ENCODE measurements around the gene STAB1.

The STAB1 gene

DNA sequence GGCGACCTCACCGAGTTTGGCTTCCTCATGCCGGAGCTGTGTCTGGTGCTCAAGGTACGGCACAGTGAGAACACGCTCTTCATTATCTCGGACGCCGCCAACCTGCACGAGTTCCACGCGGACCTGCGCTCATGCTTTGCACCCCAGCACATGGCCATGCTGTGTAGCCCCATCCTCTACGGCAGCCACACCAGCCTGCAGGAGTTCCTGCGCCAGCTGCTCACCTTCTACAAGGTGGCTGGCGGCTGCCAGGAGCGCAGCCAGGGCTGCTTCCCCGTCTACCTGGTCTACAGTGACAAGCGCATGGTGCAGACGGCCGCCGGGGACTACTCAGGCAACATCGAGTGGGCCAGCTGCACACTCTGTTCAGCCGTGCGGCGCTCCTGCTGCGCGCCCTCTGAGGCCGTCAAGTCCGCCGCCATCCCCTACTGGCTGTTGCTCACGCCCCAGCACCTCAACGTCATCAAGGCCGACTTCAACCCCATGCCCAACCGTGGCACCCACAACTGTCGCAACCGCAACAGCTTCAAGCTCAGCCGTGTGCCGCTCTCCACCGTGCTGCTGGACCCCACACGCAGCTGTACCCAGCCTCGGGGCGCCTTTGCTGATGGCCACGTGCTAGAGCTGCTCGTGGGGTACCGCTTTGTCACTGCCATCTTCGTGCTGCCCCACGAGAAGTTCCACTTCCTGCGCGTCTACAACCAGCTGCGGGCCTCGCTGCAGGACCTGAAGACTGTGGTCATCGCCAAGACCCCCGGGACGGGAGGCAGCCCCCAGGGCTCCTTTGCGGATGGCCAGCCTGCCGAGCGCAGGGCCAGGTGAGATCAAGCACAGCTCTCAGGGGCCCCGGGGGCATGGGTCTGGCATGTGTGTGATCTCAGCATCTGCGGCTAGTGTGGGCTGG, 7.1 kb upstream of the STAB1 start:
- DNase-seq = no peak

DNA sequence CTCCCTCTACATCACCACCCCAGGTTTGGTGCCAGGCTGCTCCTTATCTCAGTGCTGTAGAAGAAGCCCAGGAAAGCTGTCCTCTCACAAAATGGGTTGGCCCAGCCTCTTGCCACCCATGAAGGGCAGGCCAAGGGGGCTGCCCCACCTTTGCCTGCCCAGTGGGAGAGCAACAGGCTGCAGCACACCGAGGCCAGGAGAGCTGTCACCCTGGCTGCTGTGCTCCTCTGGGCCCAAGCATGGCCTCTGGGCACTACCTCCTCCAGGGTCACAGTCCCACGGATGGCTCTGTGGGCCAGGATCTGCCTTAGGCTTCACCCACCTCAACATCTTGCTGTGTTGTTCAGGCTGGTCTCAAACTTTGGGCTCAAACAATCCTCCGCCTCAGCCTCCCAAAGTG, 6.4 kb upstream of the STAB1 start:
- no peak for DNase-seq

- DNase-seq = no peak
These were observed 5.7 kb upstream of the STAB1 start for GRCh38 chr3:52489453-52489852.

DNA sequence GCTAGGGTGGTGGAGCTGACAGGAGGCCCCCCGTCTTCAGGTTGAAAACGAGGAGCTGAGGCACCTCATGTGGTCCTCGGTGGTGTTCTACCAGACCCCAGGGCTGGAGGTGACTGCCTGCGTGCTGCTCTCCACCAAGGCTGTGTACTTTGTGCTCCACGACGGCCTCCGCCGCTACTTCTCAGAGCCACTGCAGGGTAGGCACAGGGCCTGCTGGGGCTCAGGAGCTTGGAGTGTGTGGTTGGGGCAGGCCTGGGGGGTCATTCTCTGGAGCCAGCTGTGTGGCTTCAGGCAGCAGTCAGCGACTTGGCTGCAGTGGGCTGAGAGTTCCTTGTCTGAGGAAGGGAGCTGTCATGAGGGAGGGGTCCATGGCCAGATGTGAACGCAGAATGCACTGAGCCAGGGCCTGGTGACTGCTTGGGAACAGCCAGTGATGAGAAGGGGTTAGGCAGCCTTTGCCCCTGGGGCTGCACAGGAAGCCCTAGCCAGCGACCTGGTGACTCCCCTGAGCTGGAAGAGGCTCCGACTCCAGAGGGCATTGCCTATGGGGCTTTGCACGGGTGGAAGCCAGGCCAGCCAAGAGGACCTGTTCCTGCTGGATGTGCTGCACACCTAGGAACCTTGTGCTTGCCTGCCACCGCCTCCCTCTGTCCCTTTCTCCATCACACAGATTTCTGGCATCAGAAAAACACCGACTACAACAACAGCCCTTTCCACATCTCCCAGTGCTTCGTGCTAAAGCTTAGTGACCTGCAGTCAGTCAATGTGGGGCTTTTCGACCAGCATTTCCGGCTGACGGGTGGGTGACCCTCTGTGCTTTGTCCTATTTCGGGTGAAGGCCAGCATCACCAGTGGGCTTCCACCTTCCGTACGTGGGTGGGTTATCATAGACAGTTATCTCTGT, 4.9 kb upstream of the STAB1 start:
- no peak for DNase-seq

DNA sequence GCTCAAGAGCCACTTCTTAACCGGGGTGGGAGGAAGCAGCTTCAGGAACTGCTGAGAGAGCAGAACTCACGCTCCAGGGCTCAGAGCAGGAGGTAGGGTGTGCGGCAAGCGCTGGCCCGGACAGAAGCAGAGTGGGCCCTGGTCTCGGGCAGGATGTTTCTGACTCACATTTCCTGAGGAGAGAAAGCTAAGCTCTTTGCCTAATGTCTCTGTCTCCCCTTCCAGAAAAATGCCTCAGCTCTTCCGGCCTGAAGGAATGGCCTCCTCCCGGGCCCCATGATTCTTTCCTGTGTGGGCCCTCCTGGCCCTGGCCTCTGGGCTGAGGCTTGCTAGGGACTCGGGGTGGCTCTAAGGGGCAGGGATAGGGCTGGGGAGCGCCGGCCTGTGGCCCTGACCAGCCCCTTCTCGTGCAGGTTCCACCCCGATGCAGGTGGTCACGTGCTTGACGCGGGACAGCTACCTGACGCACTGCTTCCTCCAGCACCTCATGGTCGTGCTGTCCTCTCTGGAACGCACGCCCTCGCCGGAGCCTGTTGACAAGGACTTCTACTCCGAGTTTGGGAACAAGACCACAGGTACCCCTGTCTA, 4.1 kb upstream of the STAB1 start:
- no peak for DNase-seq

DNA sequence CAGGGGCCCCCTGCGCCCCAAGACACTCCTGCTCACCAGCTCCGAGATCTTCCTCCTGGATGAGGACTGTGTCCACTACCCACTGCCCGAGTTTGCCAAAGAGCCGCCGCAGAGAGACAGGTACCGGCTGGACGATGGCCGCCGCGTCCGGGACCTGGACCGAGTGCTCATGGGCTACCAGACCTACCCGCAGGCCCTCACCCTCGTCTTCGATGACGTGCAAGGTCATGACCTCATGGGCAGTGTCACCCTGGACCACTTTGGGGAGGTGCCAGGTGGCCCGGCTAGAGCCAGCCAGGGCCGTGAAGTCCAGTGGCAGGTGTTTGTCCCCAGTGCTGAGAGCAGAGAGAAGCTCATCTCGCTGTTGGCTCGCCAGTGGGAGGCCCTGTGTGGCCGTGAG, 3.1 kb upstream of the STAB1 start:
- no peak for DNase-seq

GRCh38 chr3:52493232-52494017, 1.7 kb upstream of the STAB1 start:
- no peak for DNase-seq

- DNase-seq = no peak
These were observed 693 bp upstream of the STAB1 start for GRCh38 chr3:52494445-52494844.

DNA sequence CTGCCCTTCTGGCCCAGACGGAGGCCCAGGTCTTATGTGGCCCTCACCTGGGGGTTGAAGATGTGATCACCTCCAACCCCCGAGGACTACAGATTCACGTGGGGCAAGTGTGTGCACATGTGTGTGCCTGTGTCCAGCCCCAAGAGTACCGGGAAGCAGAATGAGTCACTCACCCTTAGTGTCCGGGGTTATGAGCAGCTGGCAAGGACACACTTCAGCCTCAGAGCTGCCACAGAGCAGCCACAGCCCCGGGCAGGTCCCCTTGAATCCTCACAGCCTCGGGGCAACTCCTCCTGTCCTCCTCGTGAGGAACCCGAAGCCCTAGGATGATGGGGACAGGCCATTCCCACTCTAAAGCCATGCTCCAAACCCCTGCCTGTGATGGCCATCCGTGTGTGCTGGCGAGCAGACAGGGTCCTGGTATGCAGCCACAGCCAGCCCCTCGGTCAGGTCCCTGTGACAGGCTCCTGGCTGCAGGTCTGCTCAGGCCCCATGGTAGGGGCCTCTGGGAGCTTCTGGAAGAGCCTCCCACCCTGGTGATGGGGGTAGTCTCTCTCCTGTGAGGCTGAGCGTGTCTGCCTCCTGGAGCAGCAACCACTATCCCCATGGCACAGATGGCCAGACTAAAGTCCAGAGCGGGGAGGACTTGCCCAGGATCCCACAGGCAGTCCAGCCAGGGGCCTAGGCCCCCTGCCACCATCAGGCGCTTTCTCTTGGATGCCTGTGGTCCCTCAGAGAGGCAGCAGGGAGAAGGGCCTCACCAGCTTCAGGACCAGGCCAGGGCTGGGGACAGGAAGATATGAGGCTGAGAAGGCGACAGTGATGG, 852 bp downstream of the STAB1 start:
- no peak for DNase-seq

DNA sequence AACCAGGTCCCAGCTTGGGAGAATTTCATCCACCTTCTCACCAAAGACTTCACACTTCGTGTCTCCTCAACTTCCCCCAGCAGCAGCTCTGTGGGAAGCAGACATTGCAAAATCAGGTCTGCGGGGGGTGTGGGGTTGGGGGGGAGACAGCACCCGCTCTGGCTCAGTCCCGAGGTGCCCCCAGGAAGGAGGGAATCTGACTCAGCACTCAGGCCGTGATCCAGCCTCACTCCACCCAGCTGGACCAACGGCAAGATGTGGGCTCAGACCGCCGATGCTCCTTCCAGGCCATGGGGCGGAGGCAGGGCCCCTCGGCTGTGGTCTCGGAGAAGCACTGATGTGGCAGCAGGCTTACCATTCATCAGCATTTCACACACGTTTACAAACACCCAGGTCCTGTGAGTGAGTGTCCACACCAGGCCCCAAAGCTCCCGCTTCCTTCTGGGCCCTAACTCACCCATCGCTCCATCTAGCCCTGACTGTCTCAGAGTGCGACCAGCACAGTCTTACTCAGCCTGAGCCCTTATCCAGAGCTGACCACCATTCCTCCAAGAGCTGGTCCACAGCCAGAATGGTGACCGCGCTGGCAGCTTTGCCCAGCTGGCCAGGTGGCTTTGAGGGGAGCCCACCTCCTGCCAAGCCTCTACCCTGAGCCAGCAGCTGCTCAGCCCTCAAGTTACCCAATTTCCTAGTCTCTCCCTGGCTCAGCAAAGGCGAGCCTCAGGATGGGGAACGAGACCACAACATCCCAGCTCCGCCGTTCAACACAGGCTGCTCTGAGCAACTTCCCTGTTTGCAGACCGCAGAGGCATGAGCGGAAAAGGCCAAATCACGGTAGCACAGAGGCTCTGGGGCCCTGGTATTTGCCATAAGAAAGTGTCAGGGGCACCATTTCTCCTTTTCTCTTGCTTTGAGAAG, 3.3 kb downstream of the STAB1 start:
- no peak for DNase-seq

- no peak for DNase-seq
These were observed 5.9 kb downstream of the STAB1 start for GRCh38 chr3:52501046-52501445.

GRCh38 chr3:52502001-52502400, 6.9 kb downstream of the STAB1 start:
- no peak for DNase-seq

GRCh38 chr3:52502808-52503350, 7.7 kb downstream of the STAB1 start:
- DNase-seq = no peak

DNA sequence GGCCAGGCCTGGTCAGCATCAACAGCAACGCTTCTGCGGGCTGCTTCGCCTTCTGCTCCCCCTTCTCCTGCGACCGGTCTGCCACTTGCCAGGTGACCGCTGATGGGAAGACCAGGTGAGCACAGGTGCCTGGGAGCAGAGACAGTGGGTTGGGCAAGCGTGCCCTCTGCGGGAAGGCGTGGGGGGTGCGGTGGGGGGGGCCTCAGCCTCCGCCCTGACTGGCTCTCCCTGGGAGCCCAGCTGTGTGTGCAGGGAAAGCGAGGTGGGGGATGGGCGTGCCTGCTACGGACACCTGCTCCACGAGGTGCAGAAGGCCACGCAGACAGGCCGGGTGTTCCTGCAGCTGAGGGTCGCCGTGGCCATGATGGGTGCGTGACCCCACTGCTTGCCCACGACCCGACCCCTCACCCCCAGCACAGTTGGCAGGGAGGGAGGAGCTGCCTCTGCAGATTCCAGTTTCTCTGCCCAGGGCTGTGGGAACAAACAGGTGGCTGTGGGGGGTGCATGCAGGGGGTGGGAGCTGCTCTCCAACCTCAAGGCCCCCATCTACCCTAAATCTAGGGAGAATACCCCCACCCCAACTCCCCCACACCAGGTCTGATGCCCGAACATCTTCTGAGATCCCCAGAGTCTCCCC, 8.8 kb downstream of the STAB1 start:
- DNase-seq = no peak

DNA sequence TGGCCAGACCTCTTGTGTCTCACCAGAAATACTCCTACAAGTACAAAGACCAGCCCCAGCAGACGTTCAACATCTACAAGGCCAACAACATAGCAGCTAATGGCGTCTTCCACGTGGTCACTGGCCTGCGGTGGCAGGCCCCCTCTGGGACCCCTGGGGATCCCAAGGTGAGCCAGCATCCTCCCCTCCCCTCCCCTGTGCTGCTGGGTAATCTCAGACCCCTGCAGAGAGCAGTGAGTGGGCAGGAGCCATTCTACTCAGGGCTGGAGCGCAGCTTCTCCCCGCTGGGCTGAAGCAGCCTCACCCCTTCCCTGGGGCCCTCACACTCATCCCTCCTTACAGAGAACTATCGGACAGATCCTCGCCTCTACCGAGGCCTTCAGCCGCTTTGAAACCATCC, 9.8 kb downstream of the STAB1 start:
- DNase-seq = no peak

GRCh38 chr3:52506266-52506966, 11.3 kb downstream of the STAB1 start:
- DNase-seq = no peak

DNA sequence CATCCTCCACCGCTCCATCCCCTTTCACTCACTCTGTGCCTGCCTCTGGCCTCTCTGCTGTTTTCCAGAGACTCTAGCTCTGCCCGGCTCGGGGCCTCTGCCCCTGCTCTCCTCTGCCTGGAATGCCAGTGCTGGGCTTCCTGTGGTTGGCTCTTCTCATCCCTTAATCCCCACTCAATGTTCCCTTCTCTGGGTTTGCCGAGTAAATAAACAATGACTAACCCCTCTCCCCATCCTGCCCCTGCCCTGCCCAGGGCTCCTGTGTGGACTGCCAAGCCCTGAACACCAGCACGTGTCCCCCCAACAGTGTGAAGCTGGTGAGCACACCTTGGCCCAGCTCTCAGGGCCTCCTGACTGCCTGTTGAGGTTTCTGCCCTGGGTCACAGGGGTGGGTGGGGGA, 12.2 kb downstream of the STAB1 start:
- no peak for DNase-seq

DNA sequence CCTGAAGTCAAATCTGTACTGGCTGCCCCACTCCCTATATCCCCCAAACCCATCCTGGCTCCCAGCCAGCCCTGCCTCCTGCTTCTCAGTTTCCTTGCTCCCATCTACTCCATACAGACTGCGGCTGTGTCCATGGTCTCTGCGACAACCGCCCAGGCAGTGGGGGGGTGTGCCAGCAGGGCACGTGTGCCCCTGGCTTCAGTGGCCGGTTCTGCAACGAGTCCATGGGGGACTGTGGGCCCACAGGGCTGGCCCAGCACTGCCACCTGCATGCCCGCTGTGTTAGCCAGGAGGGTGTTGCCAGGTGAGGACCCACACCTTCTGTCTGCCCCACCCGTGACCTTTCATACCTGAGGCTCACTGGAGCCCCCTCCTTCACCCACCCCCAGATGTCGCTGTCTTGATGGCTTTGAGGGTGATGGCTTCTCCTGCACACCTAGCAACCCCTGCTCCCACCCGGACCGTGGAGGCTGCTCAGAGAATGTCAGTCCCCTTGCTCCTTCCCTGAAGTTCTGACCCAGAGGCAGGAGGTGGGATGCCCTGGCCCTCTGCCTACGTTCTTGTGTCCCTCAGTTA, 14.7 kb downstream of the STAB1 start:
- no peak for DNase-seq

DNA sequence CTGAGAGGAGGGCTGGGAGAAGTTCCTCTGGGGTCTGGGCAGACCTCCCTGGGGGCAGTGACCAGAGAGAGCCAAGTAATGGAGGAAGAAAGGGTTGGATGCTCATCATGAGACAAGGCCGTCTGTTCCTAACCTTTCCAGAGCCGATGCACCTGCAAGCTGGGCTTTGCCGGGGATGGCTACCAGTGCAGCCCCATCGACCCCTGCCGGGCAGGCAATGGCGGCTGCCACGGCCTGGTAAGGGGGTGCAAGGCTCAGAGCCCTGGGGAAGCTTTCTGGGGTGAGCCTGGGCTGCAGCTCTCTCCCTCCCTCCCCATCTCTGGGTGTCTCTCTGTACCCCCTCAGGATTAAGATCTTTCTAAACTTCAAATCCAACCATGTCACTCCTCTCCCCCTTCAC, 16.4 kb downstream of the STAB1 start:
- no peak for DNase-seq
